HAP-1 (cell line): Measurements from ENCODE around the gene MMD.
A peak's percentile ranks its signal among the peaks of the same experiment; 100 is the strongest.
"Not testable (repeated sequence)": the region's sequence is repeated elsewhere in the genome, so short reads cannot be mapped to it uniquely, and the experiment has no call there.

Source experiments
- DNase-seq, 2 experiments: peaks; one replicate each; pipeline ENCODE4 v3.0.0-alpha.2; 2016 to 2020; ENCODE audit warnings: low spot score in 2 of 2
- H3K27me3 ChIP-seq: fragments of 250-450 bp; sonication (Bioruptor Pico); 2 replicates; pipeline ENCODE4 v1.5.1; 2020; ENCODE audit warnings: low read depth, mild to moderate bottlenecking, moderate library complexity
- H3K36me3 ChIP-seq: fragments of 250-450 bp; sonication (Bioruptor Pico); replicated peaks from 2 replicates; pipeline ENCODE4 v1.5.1; 2020; ENCODE audit warnings: mild to moderate bottlenecking
- H3K4me1 ChIP-seq: fragments of 250-450 bp; sonication (Bioruptor Pico); 2 replicates; pipeline ENCODE4 v1.5.1; 2020; ENCODE audit warnings: mild to moderate bottlenecking
- H3K4me3 ChIP-seq: fragments of 250-450 bp; sonication (Bioruptor Pico); 2 replicates; pipeline ENCODE4 v1.5.1; 2020; ENCODE audit warnings: mild to moderate bottlenecking, moderate library complexity
- H3K9me3 ChIP-seq: fragments of 250-450 bp; sonication (Bioruptor Pico); 2 replicates; pipeline ENCODE4 v1.5.1; 2020; ENCODE audit warnings: mild to moderate bottlenecking, moderate library complexity
- in situ Hi-C: fragments of 300-500 bp; cut with MboI; formaldehyde crosslinking; loops from 3 replicates; pipeline ENCODE4 v1.14.3; 2020; ENCODE audit warnings: low sequenced_read_pairs, inconsistent platforms, mixed read lengths

Gene MMD

GRCh38 chr17:55421179-55421934 lies at the start of gene MMD:
Gene MMD, minus strand, starts transcription at chr17:55421835. Its CDS starts 140 bp downstream, at chr17:55421695.
- H3K27me3 ChIP-seq: no peaks in the 10 kb centered on the region; the same call in none of the 2 replicates
- in situ Hi-C loops: no loop called here
- H3K36me3 ChIP-seq: 0 out of 2 replicates have a peak, but pooled peaks cover 3% of the 10 kb centered on the region
- no peaks in the 10 kb centered on the region for H3K9me3 ChIP-seq
- H3K4me1 ChIP-seq: peaks cover 6% of the 10 kb centered on the region
- peak; percentile 31 to 32 for DNase-seq
- H3K4me3 ChIP-seq: peak within 1 kb of the TSS; percentile 81

GRCh38 chr17:55466671-55467070 lies 45.0 kb upstream of the MMD start:
- H3K36me3 ChIP-seq: no peaks in the 10 kb centered on the region
- in situ Hi-C loops: no loop called here

GRCh38 chr17:55465771-55466170 lies 44.1 kb upstream of the MMD start:
- in situ Hi-C loops, DNase-seq, H3K9me3 ChIP-seq, H3K27me3 ChIP-seq, H3K36me3 ChIP-seq, H3K4me3 ChIP-seq, H3K4me1 ChIP-seq: not testable (repeated sequence)

More at GRCh38 chr17:55466671-55467070, 45.0 kb upstream of the MMD start:
- Histone ChIP-seq H3K9me3 (no peaks in the 10 kb centered on the region), H3K4me1 (no peaks in the 10 kb centered on the region), H3K27me3 (no peaks in the 10 kb centered on the region), H3K4me3 (no peak overlapping the region)
- no peak for DNase-seq

GRCh38 chr17:55463600-55463999 lies 42.0 kb upstream of the MMD start:
- Histone ChIP-seq H3K4me1 (no peaks in the 10 kb centered on the region), H3K36me3 (no peaks in the 10 kb centered on the region), H3K27me3 (no peaks in the 10 kb centered on the region), H3K9me3 (no peaks in the 10 kb centered on the region), H3K4me3 (no peak overlapping the region)
- in situ Hi-C loops: no loop called here
- DNase-seq: no peak

- H3K36me3 ChIP-seq: no peaks in the 10 kb centered on the region
- no peaks in the 10 kb centered on the region for H3K9me3 ChIP-seq
- no peak for DNase-seq
- in situ Hi-C loops: no loop called here
- H3K4me1 ChIP-seq: no peaks in the 10 kb centered on the region; the same call in 1 of the 2 replicates
- no peak overlapping the region for H3K4me3 ChIP-seq
- H3K27me3 ChIP-seq: no peaks in the 10 kb centered on the region
Measured at GRCh38 chr17:55462711-55463110, 41.1 kb upstream of the MMD start.

GRCh38 chr17:55462234-55462633 lies 40.6 kb upstream of the MMD start:
- Histone ChIP-seq H3K4me3 (no peak overlapping the region), H3K27me3 (no peaks in the 10 kb centered on the region), H3K4me1 (no peaks in the 10 kb centered on the region; the same call in 1 of the 2 replicates), H3K9me3 (no peaks in the 10 kb centered on the region), H3K36me3 (no peaks in the 10 kb centered on the region)
- DNase-seq: no peak
- in situ Hi-C loops: no loop called here

- no peaks in the 10 kb centered on the region for H3K9me3 ChIP-seq
- H3K36me3 ChIP-seq: no peaks in the 10 kb centered on the region
- in situ Hi-C loops: no loop called here
- no peak for DNase-seq
- no peak overlapping the region for H3K4me3 ChIP-seq
- peaks cover 10% of the 10 kb centered on the region for H3K4me1 ChIP-seq
- H3K27me3 ChIP-seq: no peaks in the 10 kb centered on the region
Measured at GRCh38 chr17:55458978-55459377, 37.3 kb upstream of the MMD start.

GRCh38 chr17:55458287-55458900 lies 36.8 kb upstream of the MMD start:
- no peaks in the 10 kb centered on the region for H3K27me3 ChIP-seq
- H3K4me1 ChIP-seq: peaks cover 13% of the 10 kb centered on the region
- no peak overlapping the region for H3K4me3 ChIP-seq
- no peaks in the 10 kb centered on the region for H3K9me3 ChIP-seq
- no peaks in the 10 kb centered on the region for H3K36me3 ChIP-seq
- no peak for DNase-seq
- in situ Hi-C loops: no loop called here

- H3K36me3 ChIP-seq: no peaks in the 10 kb centered on the region
- in situ Hi-C loops: no loop called here
- peaks cover 13% of the 10 kb centered on the region for H3K4me1 ChIP-seq
- H3K9me3 ChIP-seq: no peaks in the 10 kb centered on the region
- DNase-seq: no peak
- no peak overlapping the region for H3K4me3 ChIP-seq
- H3K27me3 ChIP-seq: no peaks in the 10 kb centered on the region
Measured at GRCh38 chr17:55456307-55457240, 34.9 kb upstream of the MMD start.

GRCh38 chr17:55454906-55455474 lies 33.4 kb upstream of the MMD start:
- peak in 1 of 2 experiments; percentile 34 for DNase-seq
- in situ Hi-C loops: no loop called here
- H3K36me3 ChIP-seq: no peaks in the 10 kb centered on the region
- no peak overlapping the region for H3K4me3 ChIP-seq
- no peaks in the 10 kb centered on the region for H3K9me3 ChIP-seq
- no peaks in the 10 kb centered on the region for H3K27me3 ChIP-seq
- H3K4me1 ChIP-seq: peaks cover 13% of the 10 kb centered on the region

- in situ Hi-C loops: no loop called here
- Histone ChIP-seq H3K9me3 (no peaks in the 10 kb centered on the region), H3K27me3 (no peaks in the 10 kb centered on the region), H3K4me3 (no peak overlapping the region), H3K36me3 (no peaks in the 10 kb centered on the region), H3K4me1 (peaks cover 13% of the 10 kb centered on the region)
- DNase-seq: peak in 1 of 2 experiments; percentile 74
Measured at GRCh38 chr17:55453839-55454557, 32.4 kb upstream of the MMD start.

- Histone ChIP-seq H3K36me3 (no peaks in the 10 kb centered on the region), H3K4me3 (no peak overlapping the region), H3K9me3 (no peaks in the 10 kb centered on the region), H3K4me1 (peaks cover 13% of the 10 kb centered on the region), H3K27me3 (no peaks in the 10 kb centered on the region)
- no peak for DNase-seq
- in situ Hi-C loops: no loop called here
Measured at GRCh38 chr17:55452139-55452790, 30.6 kb upstream of the MMD start.
